HEK293 (cell line): ENCODE results near the gene CDC42EP5.

Experiments used
- CTCF ChIA-PET: fragments of 350-600 bp; formaldehyde crosslinking; extraction: SDS; loops from one replicate; lab custom pipeline; 2021; ENCODE audit warnings: antibody characterized with exemption; lab: Yijun Ruan, JAX
- POLR2A ChIA-PET: fragments of 300-600 bp; formaldehyde crosslinking; extraction: SDS; loops from one replicate; lab custom pipeline; 2020; ENCODE audit warnings: antibody characterized with exemption, inconsistent platforms; lab: Yijun Ruan, JAX
- H3K27ac ChIP-seq: fragments of 200-500 bp; sonication (Bioruptor generic); 2 replicates; pipeline ENCODE4 v1.5.1; 2014; ENCODE audit warnings: low read depth, low read length, control low read depth, inconsistent platforms; ENCODE audit errors: extremely low read depth
- H3K36me3 ChIP-seq, 2 experiments: fragments of 200-500 bp in 1 of 2; sonication (Bioruptor generic) in 1 of 2; 1 replicate in 1 of 2; 2 replicates in 1 of 2; pipeline ENCODE4 v1.5.1; 2014 to 2017; ENCODE audit warnings: inconsistent platforms in 2 of 2, low read length in 2 of 2; ENCODE audit not compliant: control insufficient read depth in 2 of 2, insufficient read depth in 1 of 2
- H3K4me1 ChIP-seq: fragments of 200-500 bp; sonication (Bioruptor generic); 2 replicates; pipeline ENCODE4 v1.5.1; 2014; ENCODE audit warnings: mild to moderate bottlenecking, low read length, inconsistent platforms; ENCODE audit not compliant: control insufficient read depth, insufficient read depth
- H3K4me3 ChIP-seq: 2 replicates; pipeline ENCODE4 v1.5.1; 2011; ENCODE audit warnings: low read depth, mild to moderate bottlenecking, control low read depth, low read length, moderate library complexity
- H3K9me3 ChIP-seq: fragments of 200-500 bp; sonication (Bioruptor generic); 2 replicates; pipeline ENCODE4 v1.5.1; 2014; ENCODE audit warnings: low read depth, low read length, inconsistent platforms; ENCODE audit not compliant: control insufficient read depth, insufficient read depth
- FEZF1 ChIP-seq: fragments of 450-650 bp; formaldehyde crosslinking; IDR thresholded peaks from 2 replicates; pipeline ENCODE4 v1.5.1; 2016; ENCODE audit warnings: missing biosample characterization, missing genetic modification characterization
- GLI4 ChIP-seq: fragments of 450-650 bp; formaldehyde crosslinking; IDR thresholded peaks from 2 replicates; pipeline ENCODE4 v1.5.1; 2016; ENCODE audit warnings: missing biosample characterization, missing genetic modification characterization
- HOXD13 ChIP-seq: sonication (generic); formaldehyde crosslinking; IDR thresholded peaks from 2 replicates; pipeline ENCODE4 v1.8.0; 2022; ENCODE audit warnings: missing genetic modification reagents, borderline replicate concordance
- MZF1 ChIP-seq: fragments of 450-650 bp; formaldehyde crosslinking; IDR thresholded peaks from 2 replicates; pipeline ENCODE4 v1.5.1; 2017; ENCODE audit warnings: missing biosample characterization, missing genetic modification characterization, borderline replicate concordance
- SP7 ChIP-seq: fragments of 450-650 bp; formaldehyde crosslinking; IDR thresholded peaks from 2 replicates; pipeline ENCODE4 v1.5.1; 2016; ENCODE audit warnings: missing biosample characterization, missing genetic modification characterization
- YY2 ChIP-seq: fragments of 450-650 bp; formaldehyde crosslinking; IDR thresholded peaks from 2 replicates; pipeline ENCODE4 v1.5.1; 2016; ENCODE audit warnings: missing biosample characterization, missing genetic modification characterization
- ZBTB7A ChIP-seq: fragments of 450-650 bp; formaldehyde crosslinking; IDR thresholded peaks from 2 replicates; pipeline ENCODE4 v1.5.1; 2016; ENCODE audit warnings: low read depth, missing biosample characterization, missing genetic modification characterization
- ZNF132 ChIP-seq: fragments of 450-650 bp; formaldehyde crosslinking; IDR thresholded peaks from 2 replicates; pipeline ENCODE4 v1.5.1; 2017; ENCODE audit warnings: missing biosample characterization, missing genetic modification characterization, borderline replicate concordance
- ZNF174 ChIP-seq: fragments of 450-650 bp; formaldehyde crosslinking; IDR thresholded peaks from 2 replicates; pipeline ENCODE4 v1.5.0; 2017; ENCODE audit warnings: missing biosample characterization, mild to moderate bottlenecking, missing genetic modification characterization
- ZNF175 ChIP-seq: fragments of 450-650 bp; formaldehyde crosslinking; IDR thresholded peaks from 2 replicates; pipeline ENCODE4 v1.5.1; 2016; ENCODE audit warnings: missing biosample characterization, missing genetic modification characterization
- ZNF19 ChIP-seq: fragments of 450-650 bp; formaldehyde crosslinking; IDR thresholded peaks from 2 replicates; pipeline ENCODE4; 2016; ENCODE audit warnings: missing biosample characterization, missing genetic modification characterization, low read depth
- ZNF223 ChIP-seq: fragments of 450-650 bp; formaldehyde crosslinking; IDR thresholded peaks from 2 replicates; pipeline ENCODE4 v1.5.1; 2016; ENCODE audit warnings: missing biosample characterization, missing genetic modification characterization
- ZNF266 ChIP-seq: fragments of 450-650 bp; formaldehyde crosslinking; IDR thresholded peaks from 2 replicates; pipeline ENCODE4 v1.5.1; 2016; ENCODE audit warnings: missing biosample characterization, missing genetic modification characterization, low read depth
- ZNF391 ChIP-seq: fragments of 450-650 bp; formaldehyde crosslinking; IDR thresholded peaks from 2 replicates; pipeline ENCODE4 v1.5.1; 2016; ENCODE audit warnings: low read depth, missing biosample characterization, missing genetic modification characterization, borderline replicate concordance
- ZNF423 ChIP-seq: fragments of 450-650 bp; formaldehyde crosslinking; IDR thresholded peaks from 2 replicates; pipeline ENCODE4 v1.5.1; 2016; ENCODE audit warnings: missing biosample characterization, missing genetic modification characterization
- ZNF558 ChIP-seq: fragments of 450-650 bp; formaldehyde crosslinking; IDR thresholded peaks from 2 replicates; pipeline ENCODE4 v1.5.1; 2016; ENCODE audit warnings: missing biosample characterization, missing genetic modification characterization
- ZNF560 ChIP-seq: fragments of 450-650 bp; formaldehyde crosslinking; IDR thresholded peaks from 2 replicates; pipeline ENCODE4 v1.5.1; 2017; ENCODE audit warnings: missing biosample characterization, missing genetic modification characterization, borderline replicate concordance
- ZNF623 ChIP-seq: fragments of 450-650 bp; formaldehyde crosslinking; IDR thresholded peaks from 2 replicates; pipeline ENCODE4 v1.5.1; 2016; ENCODE audit warnings: missing biosample characterization, missing genetic modification characterization
- ZNF626 ChIP-seq: fragments of 450-650 bp; sonication (Bioruptor Pico); formaldehyde crosslinking; IDR thresholded peaks from 2 replicates; pipeline ENCODE4 v1.5.1; 2018; ENCODE audit warnings: missing biosample characterization, missing genetic modification characterization, inconsistent platforms
- TF ChIP-seq, protein P1 (sequence below): fragments of 450-650 bp; formaldehyde crosslinking; optimal IDR thresholded peaks from 2 replicates; pipeline ENCODE3; 2016; ENCODE audit warnings: missing biosample characterization, mild to moderate bottlenecking, missing genetic modification characterization
- TF ChIP-seq, protein P2 (sequence below): fragments of 450-650 bp; formaldehyde crosslinking; IDR thresholded peaks from 2 replicates; pipeline ENCODE4 v1.5.1; 2016; ENCODE audit warnings: missing biosample characterization, missing genetic modification characterization
- TF ChIP-seq, protein P3 (sequence below): fragments of 450-650 bp; formaldehyde crosslinking; IDR thresholded peaks from 2 replicates; pipeline ENCODE4 v1.5.1; 2017; ENCODE audit warnings: missing biosample characterization, missing genetic modification characterization
- TF ChIP-seq, protein P4 (sequence below): fragments of 450-650 bp; formaldehyde crosslinking; IDR thresholded peaks from 2 replicates; pipeline ENCODE4 v1.5.1; 2016; ENCODE audit warnings: missing biosample characterization, missing genetic modification characterization
- TF ChIP-seq, protein P5 (sequence below): fragments of 450-650 bp; formaldehyde crosslinking; conservative IDR thresholded peaks from 2 replicates; pipeline ENCODE4 v1.5.1; 2016; ENCODE audit warnings: low read depth, missing biosample characterization, missing genetic modification characterization

Gene CDC42EP5

DNA sequence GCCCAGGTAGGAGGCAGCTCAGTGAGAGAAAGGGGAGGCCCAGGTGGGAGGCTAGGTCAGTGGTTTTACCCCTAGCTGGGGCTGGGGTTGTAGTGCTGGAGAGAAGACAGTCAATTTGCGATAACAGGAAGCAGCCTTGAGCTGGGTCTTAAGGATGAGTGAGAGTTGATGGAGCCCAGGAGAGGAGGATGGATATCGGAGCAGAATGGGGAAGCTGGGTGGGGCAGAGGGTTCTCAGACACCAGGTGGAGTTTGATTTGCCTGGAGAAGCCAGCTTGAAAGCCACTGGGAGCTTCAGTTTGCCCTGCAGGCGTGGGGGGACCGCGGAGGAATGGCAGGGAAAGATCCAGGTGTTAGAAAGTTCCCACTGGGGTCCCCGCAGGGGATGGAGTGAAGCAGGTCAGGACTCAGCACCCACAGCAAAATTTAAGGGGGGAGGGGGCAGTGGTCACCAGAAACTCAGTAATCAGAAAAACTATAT is 836 bp upstream of the CDC42EP5 start:
- H3K27ac ChIP-seq: no peak overlapping the region
- no peaks in the 10 kb centered on the region for H3K9me3 ChIP-seq
- peaks cover 7% of the 10 kb centered on the region; the same call in 1 of the 2 replicates for H3K4me1 ChIP-seq
- H3K4me3 ChIP-seq: no peak overlapping the region
- no peaks in the 10 kb centered on the region for H3K36me3 ChIP-seq
- POLR2A ChIA-PET: interaction anchor here (0.7 to 1.8 kb wide), 4 partner anchors 10 to 45 kb away, joined by 3 to 8 read pairs (median 6); partner anchors contain the start of genes LENG8 and LENG9
- CTCF ChIA-PET: interaction anchor here (0.5 to 1.5 kb wide), 6 partner anchors 8 to 1180 kb away, joined by 3 to 5 read pairs (median 4); partner anchors contain the start of gene LENG8
- TF ChIP-seq ZBTB7A (tag by site-specific recombination) (no peak), ZNF266 (tag by site-specific recombination) (no peak), ZNF175 (tag by site-specific recombination) (no peak), SP7 (no peak), HOXD13 (no peak), ZNF623 (tag by site-specific recombination) (no peak), YY2 (no peak), MZF1 (tag by site-specific recombination) (no peak), ZNF132 (tag by site-specific recombination) (no peak), ZNF558 (tag by site-specific recombination) (no peak), ZNF19 (tag by site-specific recombination) (no peak), ZNF391 (tag by site-specific recombination) (no peak), FEZF1 (tag by site-specific recombination) (no peak), GLI4 (tag by site-specific recombination) (no peak), ZNF626 (no peak), ZNF560 (tag by site-specific recombination) (no peak), ZNF423 (tag by site-specific recombination) (no peak), ZNF223 (tag by site-specific recombination) (0 out of 2 replicates have a peak, but pooled peaks have one; percentile 2), ZNF174 (tag by site-specific recombination) (no peak)
- TF ChIP-seq, protein P1, sequence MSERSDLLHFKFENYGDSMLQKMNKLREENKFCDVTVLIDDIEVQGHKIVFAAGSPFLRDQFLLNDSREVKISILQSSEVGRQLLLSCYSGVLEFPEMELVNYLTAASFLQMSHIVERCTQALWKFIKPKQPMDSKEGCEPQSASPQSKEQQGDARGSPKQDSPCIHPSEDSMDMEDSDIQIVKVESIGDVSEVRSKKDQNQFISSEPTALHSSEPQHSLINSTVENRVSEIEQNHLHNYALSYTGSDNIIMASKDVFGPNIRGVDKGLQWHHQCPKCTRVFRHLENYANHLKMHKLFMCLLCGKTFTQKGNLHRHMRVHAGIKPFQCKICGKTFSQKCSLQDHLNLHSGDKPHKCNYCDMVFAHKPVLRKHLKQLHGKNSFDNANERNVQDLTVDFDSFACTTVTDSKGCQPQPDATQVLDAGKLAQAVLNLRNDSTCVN (tag by site-specific recombination): no peak
- TF ChIP-seq, protein P2, sequence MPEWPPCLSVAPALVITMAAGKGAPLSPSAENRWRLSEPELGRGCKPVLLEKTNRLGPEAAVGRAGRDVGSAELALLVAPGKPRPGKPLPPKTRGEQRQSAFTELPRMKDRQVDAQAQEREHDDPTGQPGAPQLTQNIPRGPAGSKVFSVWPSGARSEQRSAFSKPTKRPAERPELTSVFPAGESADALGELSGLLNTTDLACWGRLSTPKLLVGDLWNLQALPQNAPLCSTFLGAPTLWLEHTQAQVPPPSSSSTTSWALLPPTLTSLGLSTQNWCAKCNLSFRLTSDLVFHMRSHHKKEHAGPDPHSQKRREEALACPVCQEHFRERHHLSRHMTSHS (tag by site-specific recombination): no peak
- TF ChIP-seq, protein P3, sequence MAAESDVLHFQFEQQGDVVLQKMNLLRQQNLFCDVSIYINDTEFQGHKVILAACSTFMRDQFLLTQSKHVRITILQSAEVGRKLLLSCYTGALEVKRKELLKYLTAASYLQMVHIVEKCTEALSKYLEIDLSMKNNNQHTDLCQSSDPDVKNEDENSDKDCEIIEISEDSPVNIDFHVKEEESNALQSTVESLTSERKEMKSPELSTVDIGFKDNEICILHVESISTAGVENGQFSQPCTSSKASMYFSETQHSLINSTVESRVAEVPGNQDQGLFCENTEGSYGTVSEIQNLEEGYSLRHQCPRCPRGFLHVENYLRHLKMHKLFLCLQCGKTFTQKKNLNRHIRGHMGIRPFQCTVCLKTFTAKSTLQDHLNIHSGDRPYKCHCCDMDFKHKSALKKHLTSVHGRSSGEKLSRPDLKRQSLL (tag by site-specific recombination): peak; percentile 88; the same call in 1 of the 2 replicates
- TF ChIP-seq, protein P4, sequence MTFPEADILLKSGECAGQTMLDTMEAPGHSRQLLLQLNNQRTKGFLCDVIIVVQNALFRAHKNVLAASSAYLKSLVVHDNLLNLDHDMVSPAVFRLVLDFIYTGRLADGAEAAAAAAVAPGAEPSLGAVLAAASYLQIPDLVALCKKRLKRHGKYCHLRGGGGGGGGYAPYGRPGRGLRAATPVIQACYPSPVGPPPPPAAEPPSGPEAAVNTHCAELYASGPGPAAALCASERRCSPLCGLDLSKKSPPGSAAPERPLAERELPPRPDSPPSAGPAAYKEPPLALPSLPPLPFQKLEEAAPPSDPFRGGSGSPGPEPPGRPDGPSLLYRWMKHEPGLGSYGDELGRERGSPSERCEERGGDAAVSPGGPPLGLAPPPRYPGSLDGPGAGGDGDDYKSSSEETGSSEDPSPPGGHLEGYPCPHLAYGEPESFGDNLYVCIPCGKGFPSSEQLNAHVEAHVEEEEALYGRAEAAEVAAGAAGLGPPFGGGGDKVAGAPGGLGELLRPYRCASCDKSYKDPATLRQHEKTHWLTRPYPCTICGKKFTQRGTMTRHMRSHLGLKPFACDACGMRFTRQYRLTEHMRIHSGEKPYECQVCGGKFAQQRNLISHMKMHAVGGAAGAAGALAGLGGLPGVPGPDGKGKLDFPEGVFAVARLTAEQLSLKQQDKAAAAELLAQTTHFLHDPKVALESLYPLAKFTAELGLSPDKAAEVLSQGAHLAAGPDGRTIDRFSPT: 0 out of 2 replicates have a peak, but pooled peaks have one; percentile 0
- TF ChIP-seq, protein P5, sequence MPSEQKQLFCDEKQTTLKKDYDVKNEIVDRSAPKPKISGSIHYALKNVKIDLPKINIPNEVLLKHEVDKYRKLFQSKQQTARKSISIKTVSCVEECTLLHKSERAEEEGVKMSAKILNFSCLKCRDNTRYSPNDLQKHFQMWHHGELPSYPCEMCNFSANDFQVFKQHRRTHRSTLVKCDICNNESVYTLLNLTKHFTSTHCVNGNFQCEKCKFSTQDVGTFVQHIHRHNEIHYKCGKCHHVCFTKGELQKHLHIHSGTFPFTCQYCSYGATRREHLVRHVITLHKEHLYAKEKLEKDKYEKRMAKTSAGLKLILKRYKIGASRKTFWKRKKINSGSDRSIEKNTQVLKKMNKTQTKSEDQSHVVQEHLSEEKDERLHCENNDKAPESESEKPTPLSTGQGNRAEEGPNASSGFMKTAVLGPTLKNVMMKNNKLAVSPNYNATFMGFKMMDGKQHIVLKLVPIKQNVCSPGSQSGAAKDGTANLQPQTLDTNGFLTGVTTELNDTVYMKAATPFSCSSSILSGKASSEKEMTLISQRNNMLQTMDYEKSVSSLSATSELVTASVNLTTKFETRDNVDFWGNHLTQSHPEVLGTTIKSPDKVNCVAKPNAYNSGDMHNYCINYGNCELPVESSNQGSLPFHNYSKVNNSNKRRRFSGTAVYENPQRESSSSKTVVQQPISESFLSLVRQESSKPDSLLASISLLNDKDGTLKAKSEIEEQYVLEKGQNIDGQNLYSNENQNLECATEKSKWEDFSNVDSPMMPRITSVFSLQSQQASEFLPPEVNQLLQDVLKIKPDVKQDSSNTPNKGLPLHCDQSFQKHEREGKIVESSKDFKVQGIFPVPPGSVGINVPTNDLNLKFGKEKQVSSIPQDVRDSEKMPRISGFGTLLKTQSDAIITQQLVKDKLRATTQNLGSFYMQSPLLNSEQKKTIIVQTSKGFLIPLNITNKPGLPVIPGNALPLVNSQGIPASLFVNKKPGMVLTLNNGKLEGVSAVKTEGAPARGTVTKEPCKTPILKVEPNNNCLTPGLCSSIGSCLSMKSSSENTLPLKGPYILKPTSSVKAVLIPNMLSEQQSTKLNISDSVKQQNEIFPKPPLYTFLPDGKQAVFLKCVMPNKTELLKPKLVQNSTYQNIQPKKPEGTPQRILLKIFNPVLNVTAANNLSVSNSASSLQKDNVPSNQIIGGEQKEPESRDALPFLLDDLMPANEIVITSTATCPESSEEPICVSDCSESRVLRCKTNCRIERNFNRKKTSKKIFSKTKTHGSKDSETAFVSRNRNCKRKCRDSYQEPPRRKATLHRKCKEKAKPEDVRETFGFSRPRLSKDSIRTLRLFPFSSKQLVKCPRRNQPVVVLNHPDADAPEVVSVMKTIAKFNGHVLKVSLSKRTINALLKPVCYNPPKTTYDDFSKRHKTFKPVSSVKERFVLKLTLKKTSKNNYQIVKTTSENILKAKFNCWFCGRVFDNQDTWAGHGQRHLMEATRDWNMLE (tag by site-specific recombination): no peak
